NCI-H1436 (cell line): ENCODE measurements around the gene RRP15.
"Not testable (repeated sequence)": the region's sequence is repeated elsewhere in the genome, so short reads cannot be mapped to it uniquely, and the experiment has no call there.

Source experiments
- DNase-seq: peaks from one replicate; lab custom pipeline; 2025; lab: John Stamatoyannopoulos, UW

Gene RRP15

DNA sequence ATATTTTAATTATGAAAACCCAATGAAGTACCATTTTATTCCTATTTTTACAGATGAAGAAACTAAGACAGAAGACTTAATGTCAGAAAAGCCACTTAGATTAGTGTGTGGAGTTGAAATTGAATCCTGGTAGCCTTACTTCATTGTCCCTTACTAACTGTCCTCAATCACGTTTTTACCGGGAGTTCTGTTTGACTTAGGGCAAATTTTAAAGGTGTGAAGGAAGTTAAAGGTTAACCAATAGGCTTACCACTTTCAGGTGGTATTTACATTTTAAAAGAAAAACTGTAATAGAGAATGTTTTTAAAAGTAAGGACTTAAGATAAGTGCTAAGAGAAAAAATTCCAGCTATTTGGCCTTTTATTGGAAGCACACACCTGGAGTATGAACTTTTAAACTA, 12.4 kb downstream of the RRP15 start:
- no peak for DNase-seq

DNA sequence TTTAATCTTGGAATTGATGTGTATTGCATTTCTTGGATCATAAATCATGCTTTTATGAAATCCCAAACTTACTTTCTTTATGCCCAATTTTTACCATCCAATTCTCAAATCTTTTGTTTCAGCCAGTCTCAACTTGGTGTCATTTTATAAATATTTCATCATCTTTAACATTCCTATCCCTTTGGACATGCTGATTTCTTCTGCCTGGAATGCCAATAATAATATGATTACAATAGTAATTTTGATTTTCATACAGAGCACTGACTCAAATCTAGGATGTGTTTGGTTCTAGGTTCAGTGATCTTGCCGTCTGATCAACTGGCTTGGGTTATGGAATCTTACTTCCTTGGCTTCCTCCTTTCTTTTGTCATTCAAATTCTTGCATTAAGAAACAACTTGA, 12.8 kb downstream of the RRP15 start:
- no peak for DNase-seq

DNA sequence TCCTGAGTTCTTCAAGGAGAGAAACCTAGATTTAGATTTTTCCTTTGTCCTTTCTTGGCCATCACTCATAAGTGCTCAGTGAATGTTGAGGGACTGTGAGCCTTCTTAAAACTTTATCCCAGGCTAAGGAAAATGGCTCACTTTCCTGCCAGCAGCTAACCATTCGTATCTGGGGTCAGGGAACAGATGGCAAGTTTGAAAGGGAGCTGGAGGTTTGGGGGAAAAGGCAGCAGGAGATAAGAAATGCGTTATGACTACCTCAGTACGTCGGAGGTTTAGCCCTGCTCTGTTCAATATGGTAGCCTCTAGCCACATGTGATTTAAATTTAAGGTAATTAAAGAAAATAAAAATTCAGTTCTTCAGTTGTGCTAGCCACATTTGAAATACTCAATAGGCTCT, 13.3 kb downstream of the RRP15 start:
- DNase-seq = no peak

DNA sequence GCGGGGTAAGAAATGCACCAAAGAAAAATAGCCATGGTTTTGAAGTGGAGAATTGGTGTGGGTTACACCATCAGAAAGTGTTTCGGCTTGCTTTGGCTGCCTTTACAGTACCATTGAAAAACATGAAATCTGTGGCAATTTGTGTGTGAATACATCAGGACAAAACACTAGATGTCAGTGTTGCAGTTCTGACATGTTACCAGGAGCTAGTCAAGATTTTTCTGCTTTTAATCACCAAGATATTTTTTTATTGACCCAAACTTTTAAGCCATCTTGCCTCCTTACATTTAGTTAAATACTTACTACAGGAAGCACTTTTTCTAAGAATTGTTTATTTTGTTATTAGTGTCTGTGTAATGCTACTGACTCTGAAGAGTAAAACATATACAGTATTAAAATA, 14.3 kb downstream of the RRP15 start:
- DNase-seq = peak; percentile 3

DNA sequence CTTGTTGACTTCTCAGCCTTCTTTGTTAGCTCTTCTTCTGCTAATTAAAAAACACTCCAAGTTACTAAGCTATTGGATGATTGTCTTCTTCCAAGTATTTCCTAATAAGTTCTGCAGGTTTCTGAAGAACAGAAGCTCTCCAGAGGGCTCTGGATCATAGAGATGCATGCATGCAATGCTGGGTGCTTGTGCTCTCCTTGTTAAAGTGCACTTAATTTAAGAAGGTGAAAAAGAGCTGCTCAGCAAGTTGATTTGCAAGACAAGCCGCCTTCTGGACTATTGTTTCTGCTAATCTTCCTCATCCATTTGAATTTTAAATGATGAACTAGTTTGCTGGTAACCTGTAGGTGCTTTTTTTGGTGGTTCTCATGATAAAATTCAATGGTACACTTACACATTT, 16.1 kb downstream of the RRP15 start:
- no peak for DNase-seq

DNA sequence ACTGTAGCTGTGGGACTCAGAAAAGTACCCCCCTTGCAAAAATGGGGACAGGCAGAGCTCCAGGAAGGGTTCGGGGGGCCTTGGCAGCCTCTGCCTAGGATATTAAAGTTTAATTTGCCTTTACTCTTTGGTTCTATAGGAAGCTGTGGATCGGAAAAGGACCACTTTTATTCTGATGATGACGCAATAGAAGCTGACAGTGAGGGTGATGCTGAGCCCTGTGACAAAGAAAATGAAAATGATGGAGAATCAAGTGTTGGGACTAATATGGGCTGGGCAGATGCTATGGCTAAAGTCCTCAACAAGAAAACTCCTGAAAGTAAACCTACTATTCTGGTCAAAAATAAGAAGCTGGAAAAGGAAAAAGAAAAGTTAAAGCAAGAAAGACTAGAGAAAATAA, 17.1 kb downstream of the RRP15 start:
- DNase-seq = no peak

DNA sequence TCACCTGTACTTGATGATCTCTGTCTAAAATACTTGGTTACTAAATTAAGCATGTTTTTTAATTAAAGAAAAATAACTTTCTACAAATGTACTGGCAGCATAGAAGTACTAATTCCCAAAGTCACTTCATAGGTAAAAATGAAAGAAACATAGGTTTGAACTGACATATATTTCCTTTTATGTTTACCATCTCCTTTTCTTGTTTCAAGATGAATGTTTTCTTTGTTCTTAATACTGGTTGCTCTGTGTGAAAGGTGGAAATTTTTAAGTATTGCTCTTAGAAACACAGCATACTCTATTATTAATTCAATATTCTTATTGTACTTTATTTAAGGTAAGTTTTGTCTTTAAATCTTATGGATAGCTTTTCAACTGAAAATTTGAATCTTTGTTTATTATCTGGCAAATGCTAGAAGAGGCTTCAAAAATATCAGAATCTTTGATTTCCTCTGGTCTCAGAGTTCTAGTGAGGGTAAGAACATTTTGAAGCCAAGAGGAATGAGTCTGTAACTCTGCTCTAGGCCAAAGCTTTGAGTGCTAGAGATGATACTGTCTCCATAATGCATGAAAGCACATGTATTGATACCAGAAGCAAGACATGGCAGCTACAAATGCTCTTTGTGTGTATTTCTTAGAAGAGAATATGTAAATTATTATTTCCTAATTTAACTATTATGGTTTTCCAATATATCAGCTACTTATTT, 18.2 kb downstream of the RRP15 start:
- no peak for DNase-seq

DNA sequence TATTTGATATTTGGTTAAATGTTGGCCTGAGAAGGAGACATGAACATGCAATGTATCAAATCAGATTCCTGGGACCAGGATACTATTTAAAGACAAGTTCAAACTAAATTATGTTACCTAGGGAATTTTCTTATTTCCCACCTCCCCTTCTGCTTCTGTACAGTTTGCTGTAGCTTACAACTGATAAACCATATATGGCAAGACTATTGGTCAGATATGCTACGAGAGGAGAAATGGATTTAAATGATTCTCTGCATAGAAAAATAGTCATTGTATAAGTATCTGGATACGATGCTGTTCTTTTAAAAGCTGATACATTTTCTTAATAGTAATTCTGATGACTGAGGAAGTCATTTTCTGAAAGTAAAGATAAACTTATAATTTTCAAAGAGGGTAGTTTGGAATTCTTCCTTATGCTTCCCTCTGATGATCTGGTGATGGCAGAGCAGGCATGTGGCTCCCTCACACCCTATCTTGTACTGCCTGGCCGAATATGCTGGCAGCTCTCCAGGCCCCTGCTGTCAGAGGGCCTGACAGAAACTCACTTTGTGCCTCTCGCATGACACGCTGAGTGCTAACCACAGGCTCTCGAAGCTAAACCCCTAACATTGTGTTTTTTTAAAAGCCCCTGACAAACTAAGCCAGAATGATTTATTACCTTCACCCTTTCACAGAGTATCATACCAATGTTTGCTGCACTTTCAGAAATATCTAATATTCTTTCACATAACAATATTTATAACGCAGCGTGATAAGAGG, 19.4 kb downstream of the RRP15 start:
- DNase-seq = no peak

DNA sequence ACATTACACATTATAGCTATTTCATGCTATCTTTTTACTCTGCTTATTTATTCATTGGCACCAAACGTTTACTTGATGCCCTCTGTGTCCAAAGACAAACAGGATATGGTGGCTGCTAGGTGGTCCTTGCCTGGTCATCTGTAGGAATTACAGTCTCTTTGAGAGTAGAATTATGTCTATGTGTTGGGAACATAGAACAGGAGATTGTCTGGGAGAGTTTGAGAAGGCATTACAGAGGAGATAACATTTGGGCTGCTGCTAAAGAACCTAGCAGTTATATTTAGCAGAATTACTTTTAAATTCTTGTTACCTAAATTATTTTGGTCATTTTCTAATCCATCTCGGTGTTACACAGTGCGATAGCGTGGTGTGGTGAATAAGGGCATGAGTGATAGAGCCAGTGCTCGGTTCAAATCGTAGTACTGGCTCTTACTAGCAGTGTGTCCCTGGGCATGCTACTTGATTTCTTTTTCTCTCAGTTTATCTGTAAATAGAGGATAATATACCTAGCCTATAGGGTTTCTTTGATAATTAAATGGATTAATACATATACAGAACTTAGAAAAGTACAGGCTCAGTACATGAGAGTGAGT, 20.5 kb downstream of the RRP15 start:
- no peak for DNase-seq

DNA sequence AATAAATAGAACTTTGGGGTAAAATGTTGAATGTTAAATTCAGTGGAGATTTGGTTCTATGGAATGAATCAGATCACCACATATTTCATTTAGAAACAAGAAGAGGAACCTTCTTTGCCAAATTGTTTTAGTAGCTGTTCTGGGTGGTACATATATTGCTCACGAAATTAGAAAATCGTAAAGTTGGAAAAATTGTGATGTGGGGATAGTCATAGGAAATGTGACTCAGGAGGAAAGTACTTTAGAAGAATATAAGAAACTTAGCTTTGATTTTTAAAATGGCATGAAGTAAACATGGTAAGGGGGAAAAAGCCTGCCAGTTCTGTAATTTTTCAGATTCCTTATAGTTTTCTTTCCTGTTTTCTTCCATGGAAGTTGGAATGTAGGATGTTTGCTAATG, 27.4 kb downstream of the RRP15 start:
- no peak for DNase-seq

DNA sequence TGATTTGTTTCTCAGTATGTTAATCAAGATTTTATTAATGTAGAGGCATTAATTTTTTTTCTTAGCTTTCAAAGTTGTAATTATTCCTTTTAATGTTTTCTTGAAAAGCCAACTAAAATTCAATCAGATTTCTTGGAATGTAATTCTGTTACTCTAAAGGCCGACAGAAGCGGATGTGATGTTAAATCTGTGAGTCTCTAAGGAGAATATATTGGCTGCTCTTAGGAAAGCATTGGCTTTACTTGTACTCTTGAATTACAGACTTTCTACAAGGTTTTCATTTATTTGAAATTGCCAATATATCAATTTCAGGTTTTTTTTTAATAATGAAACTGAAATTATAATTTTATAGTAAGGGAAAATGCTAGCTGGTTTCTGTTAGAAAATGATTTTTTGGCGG, 29.2 kb downstream of the RRP15 start:
- DNase-seq = no peak

DNA sequence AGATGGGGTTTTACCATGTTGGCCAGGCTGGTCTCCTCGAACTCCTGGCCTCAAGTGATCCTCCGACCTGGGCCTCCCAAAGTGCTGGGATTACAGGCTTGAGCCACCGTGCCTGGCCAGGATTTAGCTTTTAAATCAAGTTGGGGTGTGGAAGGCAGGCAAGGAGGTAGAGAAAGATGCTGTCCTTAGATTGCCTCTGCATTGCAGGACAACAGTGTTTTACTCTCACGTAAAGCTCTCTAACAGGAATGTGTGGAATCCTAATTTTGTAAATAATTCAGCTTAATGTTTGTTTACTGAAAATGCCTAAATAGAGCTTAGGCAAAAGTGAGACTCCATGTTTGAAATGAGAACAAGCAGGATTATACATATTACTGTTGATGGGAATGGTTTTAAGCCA, 30.5 kb downstream of the RRP15 start:
- DNase-seq = no peak

DNA sequence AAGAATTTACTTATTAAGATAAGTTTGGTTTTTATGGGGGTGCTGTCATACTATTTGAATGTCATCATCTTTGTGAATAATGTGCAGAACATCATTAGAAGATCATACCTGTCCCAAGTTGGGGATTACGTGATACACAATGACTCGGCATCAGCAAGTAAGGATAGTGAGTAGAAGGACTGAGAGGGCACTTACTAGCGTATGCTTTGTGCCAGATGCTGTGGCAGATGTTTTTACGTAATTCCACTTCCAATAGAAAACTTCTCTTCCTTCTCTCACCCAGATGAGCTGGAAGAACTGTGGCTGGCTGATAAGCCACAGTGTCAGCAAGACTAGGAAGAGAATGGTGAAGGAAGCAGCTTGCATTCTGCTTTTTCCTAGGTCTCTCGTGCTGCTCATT, 32.0 kb downstream of the RRP15 start:
- no peak for DNase-seq

DNA sequence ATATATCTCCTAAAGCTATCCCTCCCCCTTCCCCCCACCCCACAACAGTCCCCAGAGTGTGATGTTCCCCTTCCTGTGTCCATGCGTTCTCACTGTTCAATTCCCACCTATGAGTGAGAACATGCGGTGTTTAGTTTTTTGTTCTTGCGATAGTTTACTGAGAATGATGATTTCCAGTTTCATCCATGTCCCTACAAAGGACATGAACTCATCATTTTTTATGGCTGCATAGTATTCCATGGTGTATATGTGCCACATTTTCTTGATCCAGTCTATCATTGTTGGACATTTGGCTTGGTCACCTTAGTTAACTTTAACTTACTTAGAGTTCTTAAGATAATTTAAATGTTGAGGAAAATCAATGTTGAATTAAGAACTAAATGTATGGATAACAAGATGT, 35.1 kb downstream of the RRP15 start:
- DNase-seq = not testable (repeated sequence)

DNA sequence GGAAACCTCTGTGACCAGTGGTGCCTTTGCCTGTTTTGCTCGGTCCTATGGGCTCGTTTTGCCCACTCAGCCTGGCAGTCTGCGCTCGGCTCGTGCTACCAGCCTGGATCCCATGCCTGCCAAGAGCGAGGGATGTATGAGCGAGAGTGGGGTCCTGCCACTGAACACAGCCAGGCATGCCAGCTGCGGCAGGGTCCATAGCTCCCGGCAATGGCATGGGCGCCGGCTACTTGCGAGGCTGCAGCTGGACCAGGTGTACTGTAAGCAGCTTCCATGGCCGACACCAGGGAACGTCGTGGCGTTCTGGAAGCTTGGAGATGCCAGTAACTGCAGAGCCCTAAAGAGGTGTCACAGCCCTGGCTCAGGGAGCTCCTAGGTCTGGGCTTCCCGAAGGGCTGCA, 37.7 kb downstream of the RRP15 start:
- no peak for DNase-seq

DNA sequence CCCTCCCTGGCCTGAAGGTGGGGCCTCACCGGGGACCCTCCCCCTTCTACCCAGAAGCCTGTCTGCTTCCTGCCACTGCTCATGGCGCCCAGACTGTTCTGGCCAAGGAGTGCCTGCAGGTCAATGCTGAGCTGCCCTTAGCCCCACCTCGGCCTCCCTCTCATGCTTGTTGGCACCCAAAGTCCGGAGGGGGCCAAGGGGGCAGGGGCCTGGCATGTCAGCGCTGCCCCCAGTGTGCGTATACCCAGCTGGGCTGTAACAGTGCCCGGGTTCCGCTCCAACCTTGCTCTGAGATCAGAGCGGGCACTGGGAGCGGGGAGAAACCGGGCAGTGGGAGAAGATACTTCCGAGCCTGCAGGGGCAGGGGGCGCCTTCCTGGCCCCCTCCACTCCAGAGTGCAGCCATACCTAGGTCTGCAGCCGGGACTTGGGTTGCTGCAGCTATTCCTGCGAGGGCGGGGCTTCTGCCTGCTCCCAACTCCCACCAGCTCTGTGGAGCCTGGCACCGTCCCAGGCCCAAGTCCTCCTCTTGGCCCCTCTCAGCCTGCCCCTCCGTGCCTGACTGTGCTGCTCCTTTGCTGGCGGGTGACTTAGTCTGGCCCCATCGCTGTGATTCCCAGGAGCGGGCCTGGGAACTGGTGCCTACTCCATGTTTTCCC, 38.6 kb downstream of the RRP15 start:
- no peak for DNase-seq

DNA sequence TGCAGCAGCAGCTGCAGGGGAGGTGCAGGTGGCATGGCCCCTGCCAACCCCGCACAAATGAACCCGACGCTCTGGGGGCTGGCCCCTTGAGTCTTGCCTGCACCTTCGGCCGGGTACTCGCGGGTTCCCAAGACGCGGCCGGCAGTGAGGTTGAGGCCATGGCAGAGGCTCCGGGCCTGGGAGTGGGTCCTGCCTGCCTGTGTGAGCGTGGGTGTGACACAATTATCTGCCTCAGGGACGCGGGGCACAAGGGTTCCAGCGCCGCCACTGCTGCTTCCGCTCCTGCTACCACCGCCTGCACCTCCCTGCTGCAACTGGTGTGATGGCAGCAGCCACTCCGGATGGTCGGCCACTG, 39.1 kb downstream of the RRP15 start:
- no peak for DNase-seq

DNA sequence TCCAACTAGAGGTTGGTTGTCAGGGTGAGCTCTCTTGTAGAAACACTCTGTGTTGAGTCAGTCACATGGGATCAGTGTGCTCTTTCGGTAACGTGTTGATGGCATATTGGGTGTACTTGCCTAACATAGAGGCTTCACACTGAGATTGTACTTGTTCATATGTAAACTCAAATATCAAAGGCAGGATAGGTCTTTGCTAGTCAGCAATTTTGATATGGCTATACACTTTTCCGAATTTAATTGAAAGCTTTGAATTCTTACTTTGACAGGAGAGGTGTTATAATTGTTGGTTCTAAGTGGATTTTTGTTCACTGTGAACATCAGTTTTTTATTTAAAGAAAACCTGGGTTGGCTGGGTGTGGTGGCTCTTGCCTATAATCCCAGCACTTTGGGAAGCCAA, 43.7 kb downstream of the RRP15 start:
- DNase-seq = no peak

DNA sequence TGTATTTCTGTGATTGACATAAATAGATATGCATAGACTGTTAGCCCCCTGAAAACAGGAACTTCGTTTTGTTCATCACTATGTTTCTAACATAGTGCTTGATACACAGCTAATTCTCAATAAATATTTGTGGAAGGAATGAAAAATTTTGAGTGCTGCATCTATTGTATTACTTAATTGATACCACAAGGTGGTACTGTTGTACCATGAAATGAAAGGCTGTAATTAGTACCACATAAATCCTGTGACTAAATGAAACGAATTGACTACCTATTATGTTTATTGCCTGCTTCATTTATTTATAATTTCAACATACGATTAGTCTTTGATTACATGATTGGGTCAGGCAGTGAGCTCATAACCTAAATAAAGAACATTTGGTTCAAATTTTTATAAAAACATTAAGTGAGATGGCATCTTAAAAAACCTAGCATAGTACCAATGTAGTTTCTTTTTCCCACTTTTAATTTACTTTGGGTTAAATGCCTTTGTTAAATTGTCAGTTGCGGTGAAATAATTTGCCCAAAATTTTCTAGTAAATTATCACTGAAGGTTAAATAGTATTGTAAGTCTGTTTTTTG, 45.0 kb downstream of the RRP15 start:
- peak; percentile 73 for DNase-seq

DNA sequence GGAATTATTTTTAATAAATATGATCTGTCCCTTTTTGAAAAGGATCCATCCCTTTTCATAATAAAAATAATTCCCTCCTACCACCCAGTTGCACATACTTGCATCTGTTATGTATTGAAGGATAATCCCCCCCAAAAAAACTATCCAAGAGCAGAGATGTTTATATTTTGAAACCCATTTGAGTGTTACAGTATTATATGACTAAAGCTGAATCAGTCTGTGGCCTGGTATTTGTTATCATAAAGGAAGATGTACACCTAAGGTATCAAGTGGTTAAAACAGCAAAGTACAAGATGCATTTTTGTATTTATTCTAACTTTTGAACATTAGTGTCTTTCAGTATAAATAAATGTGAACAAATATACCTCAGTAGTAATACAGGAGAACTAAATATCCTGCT, 47.3 kb downstream of the RRP15 start:
- no peak for DNase-seq

DNA sequence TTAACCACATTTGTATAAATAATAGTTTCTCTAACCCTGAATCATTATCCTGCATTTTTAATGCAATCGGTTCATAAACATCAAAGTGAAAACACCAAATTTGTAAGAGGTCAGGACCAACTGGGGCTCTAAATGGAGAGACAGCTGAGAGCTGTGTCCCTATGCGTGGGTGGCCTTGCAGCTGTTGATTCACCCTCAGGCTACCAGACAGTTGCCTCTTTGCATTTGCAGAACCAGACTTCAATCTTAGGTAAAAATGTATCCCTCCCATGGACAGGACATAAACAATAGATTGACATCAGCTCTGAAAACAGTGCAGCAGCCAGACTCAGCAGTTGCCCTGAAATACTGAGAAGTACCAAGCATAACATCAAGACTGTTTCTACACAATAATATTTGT, 51.2 kb downstream of the RRP15 start:
- no peak for DNase-seq

DNA sequence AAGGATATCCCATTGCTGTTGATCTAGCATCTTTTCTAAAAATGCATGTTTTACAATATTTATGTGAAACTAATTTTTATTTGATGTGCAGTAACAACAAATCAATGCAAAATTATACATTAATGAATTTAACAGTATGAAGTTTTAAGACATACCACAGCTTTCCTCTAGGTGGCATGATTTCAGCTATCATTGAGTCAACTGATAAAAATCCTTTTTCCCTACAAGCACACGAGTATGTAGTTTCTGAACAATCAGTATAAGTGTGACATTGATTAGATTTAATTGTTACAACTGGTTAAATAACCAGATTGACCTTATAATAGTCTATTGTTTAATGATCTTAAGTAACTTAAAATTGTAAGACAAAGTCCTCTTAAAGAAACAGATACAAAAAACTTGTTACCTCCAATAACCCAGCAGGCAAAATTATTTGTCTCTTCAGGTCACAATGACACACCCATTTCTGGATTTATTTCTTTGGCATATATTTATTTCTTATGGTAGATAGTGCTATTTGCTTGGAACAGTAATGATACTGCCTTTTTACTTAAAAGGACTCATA, 54.3 kb downstream of the RRP15 start:
- peak; percentile 50 for DNase-seq
